ENCODE measurements around the gene ODAM.
"Not testable (repeated sequence)": the region's sequence is repeated elsewhere in the genome, so short reads cannot be mapped to it uniquely, and the experiment has no call there.

ODAM gene

DNA sequence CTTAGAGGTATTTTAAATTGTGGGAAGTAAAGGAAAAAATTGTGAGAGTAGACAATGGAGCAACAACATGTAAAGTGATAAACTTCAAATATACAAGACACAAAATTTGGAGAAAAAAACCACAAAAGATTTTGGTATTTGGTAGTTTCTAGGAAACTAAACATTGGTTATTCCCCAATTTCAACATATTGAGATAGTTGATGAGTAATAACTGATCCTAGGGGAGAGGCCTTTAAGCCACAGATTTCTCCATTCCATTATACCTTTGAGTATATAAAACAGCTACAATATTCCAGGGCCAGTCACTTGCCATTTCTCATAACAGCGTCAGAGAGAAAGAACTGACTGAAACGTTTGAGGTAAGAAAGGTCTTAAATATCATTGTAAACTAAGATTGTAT is 30.3 kb downstream of the ODAM start, which contains the start of gene FDCSP:
Gene FDCSP, plus strand, starts transcription at position 301 of the 400 bp plus-strand sequence. CDS start 5,071 bp downstream, outside the sequence.
- no peak for DNase-seq

DNA sequence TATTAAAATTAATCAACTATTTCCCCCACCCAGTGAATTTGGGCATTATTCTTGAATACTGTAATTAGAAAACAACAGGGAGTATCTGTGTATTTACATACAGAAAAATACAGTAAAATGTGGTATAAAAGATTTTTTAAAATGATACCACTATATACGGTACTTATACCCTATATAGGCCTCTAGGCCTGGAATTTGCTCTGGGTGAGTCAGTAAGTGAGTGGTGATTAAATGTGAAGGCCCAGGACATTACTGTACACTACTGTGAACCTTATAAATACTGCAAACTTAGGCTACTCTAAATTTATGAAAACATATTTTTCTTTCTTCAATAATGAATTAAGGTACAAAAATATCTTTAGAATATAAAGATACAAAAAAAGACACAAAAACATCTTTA is 40.6 kb downstream of the ODAM start:
- DNase-seq, result no peak

DNA sequence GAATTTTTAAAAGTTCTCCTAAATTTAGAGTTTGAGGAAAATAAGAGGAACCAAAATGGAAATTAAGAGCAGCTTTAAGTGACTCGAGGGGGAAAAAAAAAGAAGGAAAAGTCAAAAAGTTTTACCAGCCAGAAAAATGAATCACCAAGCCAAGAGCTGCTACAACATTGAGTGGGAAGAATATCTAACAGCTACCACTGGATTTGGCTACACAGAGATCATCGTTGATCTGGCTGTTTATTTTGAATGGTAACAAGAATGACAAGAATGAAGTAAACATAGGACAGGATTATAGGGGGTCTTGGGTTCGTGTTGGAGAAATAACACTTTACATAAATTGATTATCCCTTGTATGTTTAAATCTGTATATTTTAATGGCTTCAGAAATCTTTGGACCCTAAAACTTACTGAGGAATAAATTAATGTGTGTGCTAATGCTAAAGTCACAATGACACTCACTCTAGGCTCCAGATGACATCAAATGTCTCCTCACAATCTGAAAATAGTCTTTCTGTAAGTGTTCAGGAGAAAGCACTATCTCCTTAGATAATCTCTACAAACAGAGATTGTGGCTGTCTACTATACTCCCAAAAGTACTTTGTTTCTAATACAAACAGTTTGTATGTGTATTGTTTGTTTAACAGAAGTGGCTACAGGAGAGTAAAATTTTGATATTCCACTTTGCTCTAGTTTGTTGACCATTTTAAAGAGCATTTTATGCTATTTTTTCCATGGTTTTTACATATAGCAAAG is 43.8 kb downstream of the ODAM start:
- no peak for DNase-seq

DNA sequence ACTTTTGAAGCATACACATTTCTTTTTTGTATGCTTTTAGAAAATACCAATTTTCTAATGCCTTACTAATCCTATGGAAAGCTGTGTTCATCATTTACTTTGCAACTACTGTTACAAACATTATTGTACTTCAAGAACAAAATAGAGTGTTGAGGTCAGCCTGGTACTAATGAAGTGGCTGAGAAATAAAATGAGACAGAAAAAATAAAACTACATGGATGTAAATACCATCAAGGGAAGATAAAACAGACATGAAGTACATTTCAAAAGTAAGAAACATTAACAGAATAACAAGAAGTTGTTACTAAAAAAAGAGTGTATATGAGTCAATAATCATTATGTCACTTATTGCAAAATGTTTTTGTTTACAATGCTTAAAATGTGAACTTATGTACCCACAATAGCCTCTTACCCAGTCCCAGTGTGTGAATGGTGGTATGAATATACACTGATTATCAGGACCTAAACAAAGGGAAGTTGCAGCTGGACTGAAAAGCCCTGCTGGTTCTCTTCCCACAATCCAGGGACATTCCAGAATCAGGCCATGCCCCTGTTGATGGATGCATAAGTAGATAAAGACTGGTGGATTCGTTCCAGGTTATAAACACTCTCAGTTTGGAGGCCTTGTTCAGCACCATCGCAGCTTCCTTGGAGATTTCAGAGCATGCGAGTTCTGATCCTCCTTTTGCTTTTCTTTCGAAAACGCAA is 44.5 kb downstream of the ODAM start:
- DNase-seq, result no peak

DNA sequence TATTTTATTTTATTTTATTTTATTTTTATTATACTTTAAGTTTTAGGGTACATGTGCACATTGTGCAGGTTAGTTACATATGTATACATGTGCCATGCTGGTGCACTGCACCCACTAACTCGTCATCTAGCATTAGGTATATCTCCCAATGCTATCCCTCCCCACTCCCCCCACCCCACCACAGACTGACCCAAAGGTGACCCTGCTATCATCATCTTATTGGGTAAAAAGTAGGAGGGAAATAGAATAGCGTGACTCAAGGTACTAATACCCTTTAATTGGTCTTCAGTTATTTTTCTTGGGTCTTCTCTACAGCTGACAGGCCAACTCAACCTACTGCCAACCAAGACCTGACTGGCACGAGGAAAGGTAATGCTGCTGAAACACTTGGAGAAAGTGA is 46.8 kb downstream of the ODAM start, which contains the start of gene CSN3:
Gene CSN3, plus strand, starts transcription at position 301 of the 400 bp plus-strand sequence. CDS start 2,223 bp downstream, outside the sequence.
- not testable (repeated sequence) for DNase-seq

DNA sequence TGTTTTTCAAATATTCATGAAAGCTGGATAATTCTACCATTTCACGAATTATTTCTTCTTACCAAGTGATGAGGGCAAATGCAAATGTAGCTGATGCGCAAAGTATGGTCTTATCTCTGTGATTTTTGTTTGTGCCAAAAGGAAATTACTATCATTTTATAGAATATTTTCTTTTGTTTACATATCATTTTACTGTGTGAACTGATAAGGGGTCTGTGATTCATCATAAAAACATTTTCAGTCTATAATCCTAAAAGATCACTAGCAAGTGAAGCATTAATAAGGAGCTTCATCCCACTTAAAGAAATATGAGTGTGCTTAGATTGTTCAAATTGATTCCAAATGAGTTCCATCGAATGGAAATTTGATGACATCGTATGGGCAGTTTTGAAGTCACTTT is 47.6 kb downstream of the ODAM start:
- no peak for DNase-seq

DNA sequence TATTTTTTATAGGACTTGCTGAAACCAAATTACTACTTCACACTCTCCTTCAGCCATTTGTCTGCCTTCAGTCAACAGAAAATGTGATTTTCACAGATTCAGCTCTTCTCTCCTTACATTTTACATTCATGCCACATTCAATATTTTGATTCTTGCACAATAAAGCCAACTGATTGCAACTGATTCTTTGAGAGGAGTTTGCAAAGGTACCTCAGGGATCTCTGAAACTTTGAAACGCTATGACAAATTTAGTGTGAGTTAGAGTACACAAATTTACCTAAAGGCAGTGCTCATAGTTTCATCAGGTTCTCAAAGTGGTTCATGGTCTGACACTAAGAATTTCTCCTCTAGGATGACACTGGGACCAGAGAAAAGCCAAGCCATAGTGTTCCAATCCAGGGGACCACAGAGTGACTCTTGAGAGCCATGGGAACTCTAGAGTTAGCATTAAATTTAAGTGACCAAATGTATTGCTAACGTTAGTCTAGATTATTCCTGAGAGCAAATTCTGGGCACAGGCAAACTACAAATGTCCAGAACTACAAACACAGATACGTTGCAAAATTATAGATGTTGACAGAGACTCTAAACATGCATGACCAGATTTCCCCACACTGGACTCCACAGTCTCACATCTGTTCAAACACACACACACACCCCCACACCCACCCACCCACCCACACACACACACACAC is 55.9 kb downstream of the ODAM start:
- no peak for DNase-seq

DNA sequence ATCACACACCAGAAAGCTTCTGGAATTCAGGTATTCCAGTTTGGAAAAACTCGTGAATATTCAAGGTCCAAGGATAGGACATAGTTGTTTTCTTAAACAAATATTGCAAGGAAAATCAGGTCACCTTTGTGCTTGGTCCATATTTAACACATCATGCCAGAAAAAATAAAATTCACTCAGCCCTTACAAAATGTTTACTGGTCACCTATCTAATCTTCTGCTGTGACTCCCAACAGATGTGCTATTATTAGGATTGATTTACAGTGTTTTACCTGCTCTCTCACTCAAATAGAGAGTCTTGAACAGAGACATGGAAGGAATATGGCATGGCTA is 56.4 kb downstream of the ODAM start:
- no peak for DNase-seq

All from hippocampal formation (tissue), 2 donors.